Fibroblast of the conjunctiva (primary cell): ENCODE measurements around the gene PHF12.

Source experiments
- DNase-seq: peaks from one replicate; pipeline ENCODE4 v3.0.0-alpha.2; 2010; ENCODE audit warnings: low read depth

The PHF12 gene

GRCh38 chr17:28857905-28858800 lies 93.2 kb downstream of the PHF12 start:
- DNase-seq, result no peak

DNA sequence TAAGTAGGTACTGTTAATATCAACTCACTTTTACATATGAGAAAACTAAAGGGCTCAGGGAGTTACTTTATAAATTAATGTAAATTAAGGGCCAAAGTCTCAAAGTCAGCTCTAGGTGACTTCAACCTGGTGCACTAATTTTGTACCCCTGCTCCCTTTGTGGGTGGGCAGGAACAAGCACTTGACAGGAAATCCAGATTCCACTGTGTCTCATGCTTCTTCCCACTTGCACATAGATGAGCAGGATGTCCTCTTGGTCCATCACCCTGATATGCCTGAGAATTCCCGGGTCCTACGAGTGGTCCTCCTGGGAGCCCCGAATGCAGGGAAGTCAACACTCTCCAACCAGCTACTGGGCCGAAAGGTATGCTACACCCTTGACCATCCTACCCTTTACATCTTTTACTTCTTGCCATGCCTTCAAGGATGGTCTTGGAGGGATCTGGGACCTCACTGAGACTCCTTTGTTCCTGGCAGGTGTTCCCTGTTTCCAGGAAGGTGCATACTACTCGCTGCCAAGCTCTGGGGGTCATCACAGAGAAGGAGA lies 95.2 kb downstream of the PHF12 start:
- DNase-seq, result no peak

- DNase-seq, result no peak
Observed at GRCh38 chr17:28855336-28855679, 96.0 kb downstream of the PHF12 start.
